Activated T-helper 17 cell treated with anti-CD3 and anti-CD28 coated beads, Interleukin-2, amount 50 U/mL, for 72 hours (primary cell): Measurements from ENCODE around the gene GPR85. TPM values are rescaled to one million over a fixed set of nuclear protein-coding genes. Genes with fewer than 3 reads are reported as not detected.

ENCODE experiments used
- ATAC-seq: fragments of 150-1000 bp; cut with Tn5 transposase; replicated peaks from 2 replicates; pipeline ENCODE4 v1.10.0; 2021; ENCODE audit warnings: mild to moderate bottlenecking, moderate library complexity
- H3K27ac Mint-ChIP-seq: one replicate; pipeline ENCODE4 v1.8.0; 2022; ENCODE audit warnings: mixed read lengths
- H3K27me3 Mint-ChIP-seq: one replicate; pipeline ENCODE4 v1.8.0; 2022; ENCODE audit warnings: mixed read lengths
- H3K36me3 Mint-ChIP-seq: one replicate; pipeline ENCODE4 v1.8.0; 2022; ENCODE audit warnings: low read depth, mild to moderate bottlenecking, mixed read lengths
- H3K4me1 Mint-ChIP-seq: one replicate; pipeline ENCODE4 v1.8.0; 2022; ENCODE audit warnings: mixed read lengths
- H3K4me3 Mint-ChIP-seq: one replicate; pipeline ENCODE4 v1.8.0; 2022; ENCODE audit warnings: mild to moderate bottlenecking, mixed read lengths
- H3K9me3 Mint-ChIP-seq: one replicate; pipeline ENCODE4 v1.8.0; 2022; ENCODE audit warnings: mixed read lengths
- total RNA-seq, 2 donors: library from RNA; stranded (reverse); gene quantifications; one replicate each; pipeline ENCODE4 v1.2.3, GENCODE V29; 2022

The GPR85 gene
- total RNA-seq, 2 donors from 2014 or later = 0.17 TPM; not detected in 1

GRCh38 chr7:113094517-113095249, 8.1 kb upstream of the GPR85 start:
- peaks cover 21% of the 10 kb centered on the region for H3K27me3 Mint-ChIP-seq
- H3K36me3 Mint-ChIP-seq = no peaks in the 10 kb centered on the region
- ATAC-seq = no peak
- H3K4me3 Mint-ChIP-seq = no peak overlapping the region
- H3K4me1 Mint-ChIP-seq = no peaks in the 10 kb centered on the region
- H3K9me3 Mint-ChIP-seq = no peaks in the 10 kb centered on the region
- H3K27ac Mint-ChIP-seq = no peak overlapping the region

- Mint-ChIP-seq H3K9me3 (no peaks in the 10 kb centered on the region), H3K27ac (no peak overlapping the region), H3K4me3 (no peak overlapping the region), H3K36me3 (no peaks in the 10 kb centered on the region), H3K4me1 (no peaks in the 10 kb centered on the region), H3K27me3 (peaks cover 21% of the 10 kb centered on the region)
- no peak for ATAC-seq
These were observed 6.9 kb upstream of the GPR85 start for GRCh38 chr7:113093561-113093960.

GRCh38 chr7:113092762-113093161, 6.1 kb upstream of the GPR85 start:
- H3K36me3 Mint-ChIP-seq = no peaks in the 10 kb centered on the region
- no peaks in the 10 kb centered on the region for H3K4me1 Mint-ChIP-seq
- peaks cover 22% of the 10 kb centered on the region for H3K27me3 Mint-ChIP-seq
- H3K9me3 Mint-ChIP-seq = no peaks in the 10 kb centered on the region
- H3K4me3 Mint-ChIP-seq = no peak overlapping the region
- no peak for ATAC-seq
- H3K27ac Mint-ChIP-seq = no peak overlapping the region

GRCh38 chr7:113087071-113087998, 708 bp upstream of the GPR85 start:
- no peak overlapping the region for H3K27ac Mint-ChIP-seq
- H3K36me3 Mint-ChIP-seq = no peaks in the 10 kb centered on the region
- H3K4me3 Mint-ChIP-seq = peak overlapping the region; percentile 46
- peak; percentile 43 for ATAC-seq
- peaks cover 42% of the 10 kb centered on the region for H3K27me3 Mint-ChIP-seq
- H3K4me1 Mint-ChIP-seq = peaks cover 5% of the 10 kb centered on the region
- H3K9me3 Mint-ChIP-seq = no peaks in the 10 kb centered on the region

GRCh38 chr7:113085781-113086390, 741 bp downstream of the GPR85 start:
- H3K27ac Mint-ChIP-seq = no peak overlapping the region
- ATAC-seq = no peak
- H3K9me3 Mint-ChIP-seq = no peaks in the 10 kb centered on the region
- H3K36me3 Mint-ChIP-seq = no peaks in the 10 kb centered on the region
- H3K4me1 Mint-ChIP-seq = peaks cover 5% of the 10 kb centered on the region
- H3K27me3 Mint-ChIP-seq = peaks cover 40% of the 10 kb centered on the region
- peak overlapping the region; percentile 22 for H3K4me3 Mint-ChIP-seq

GRCh38 chr7:113084496-113085172, 2.0 kb downstream of the GPR85 start:
- no peak overlapping the region for H3K4me3 Mint-ChIP-seq
- H3K27me3 Mint-ChIP-seq = peaks cover 43% of the 10 kb centered on the region
- H3K4me1 Mint-ChIP-seq = peaks cover 5% of the 10 kb centered on the region

GRCh38 chr7:113083816-113084495, 2.7 kb downstream of the GPR85 start:
- H3K4me1 Mint-ChIP-seq = peaks cover 5% of the 10 kb centered on the region
- no peaks in the 10 kb centered on the region for H3K36me3 Mint-ChIP-seq
- H3K27me3 Mint-ChIP-seq = peaks cover 44% of the 10 kb centered on the region
- H3K27ac Mint-ChIP-seq = no peak overlapping the region
- H3K4me3 Mint-ChIP-seq = no peak overlapping the region
- no peak for ATAC-seq
- no peaks in the 10 kb centered on the region for H3K9me3 Mint-ChIP-seq

More at GRCh38 chr7:113084496-113085172, 2.0 kb downstream of the GPR85 start:
- no peak overlapping the region for H3K27ac Mint-ChIP-seq
- H3K9me3 Mint-ChIP-seq = no peaks in the 10 kb centered on the region
- no peak for ATAC-seq
- H3K36me3 Mint-ChIP-seq = no peaks in the 10 kb centered on the region

- Mint-ChIP-seq H3K27ac (no peak overlapping the region), H3K9me3 (no peaks in the 10 kb centered on the region), H3K27me3 (peaks cover 44% of the 10 kb centered on the region), H3K4me3 (no peak overlapping the region), H3K36me3 (no peaks in the 10 kb centered on the region), H3K4me1 (peaks cover 5% of the 10 kb centered on the region)
- ATAC-seq = no peak
These were observed 3.4 kb downstream of the GPR85 start for GRCh38 chr7:113083132-113083815.

GRCh38 chr7:113078331-113078730, 8.3 kb downstream of the GPR85 start:
- ATAC-seq = peak; percentile 51
- no peak overlapping the region for H3K4me3 Mint-ChIP-seq

GRCh38 chr7:113076703-113077102, 9.9 kb downstream of the GPR85 start:
- no peak overlapping the region for H3K4me3 Mint-ChIP-seq
- peaks cover 24% of the 10 kb centered on the region for H3K27me3 Mint-ChIP-seq
- H3K27ac Mint-ChIP-seq = no peak overlapping the region
- ATAC-seq = no peak
- no peaks in the 10 kb centered on the region for H3K4me1 Mint-ChIP-seq
- H3K36me3 Mint-ChIP-seq = no peaks in the 10 kb centered on the region
- no peaks in the 10 kb centered on the region for H3K9me3 Mint-ChIP-seq

More at GRCh38 chr7:113078331-113078730, 8.3 kb downstream of the GPR85 start:
- H3K27me3 Mint-ChIP-seq = peaks cover 27% of the 10 kb centered on the region
- no peak overlapping the region for H3K27ac Mint-ChIP-seq
- H3K4me1 Mint-ChIP-seq = no peaks in the 10 kb centered on the region
- H3K9me3 Mint-ChIP-seq = no peaks in the 10 kb centered on the region
- no peaks in the 10 kb centered on the region for H3K36me3 Mint-ChIP-seq

- no peaks in the 10 kb centered on the region for H3K9me3 Mint-ChIP-seq
- H3K4me3 Mint-ChIP-seq = no peak overlapping the region
- no peak for ATAC-seq
- H3K36me3 Mint-ChIP-seq = no peaks in the 10 kb centered on the region
- no peak overlapping the region for H3K27ac Mint-ChIP-seq
- H3K4me1 Mint-ChIP-seq = no peaks in the 10 kb centered on the region
- peaks cover 26% of the 10 kb centered on the region for H3K27me3 Mint-ChIP-seq
These were observed 15.2 kb downstream of the GPR85 start for GRCh38 chr7:113071465-113071864.

GRCh38 chr7:113062499-113062898, 24.1 kb downstream of the GPR85 start:
- no peak overlapping the region for H3K27ac Mint-ChIP-seq
- H3K36me3 Mint-ChIP-seq = no peaks in the 10 kb centered on the region
- ATAC-seq = no peak
- H3K27me3 Mint-ChIP-seq = peaks cover 22% of the 10 kb centered on the region
- no peaks in the 10 kb centered on the region for H3K4me1 Mint-ChIP-seq
- H3K9me3 Mint-ChIP-seq = no peaks in the 10 kb centered on the region
- no peak overlapping the region for H3K4me3 Mint-ChIP-seq

- H3K36me3 Mint-ChIP-seq = no peaks in the 10 kb centered on the region
- H3K27ac Mint-ChIP-seq = no peak overlapping the region
- H3K4me3 Mint-ChIP-seq = no peak overlapping the region
- ATAC-seq = no peak
- H3K27me3 Mint-ChIP-seq = peaks cover 29% of the 10 kb centered on the region
- no peaks in the 10 kb centered on the region for H3K4me1 Mint-ChIP-seq
- peaks cover 3% of the 10 kb centered on the region for H3K9me3 Mint-ChIP-seq
These were observed 26.5 kb downstream of the GPR85 start for GRCh38 chr7:113060100-113060499.
